Panc1 (cell line): ENCODE measurements around the gene MYBBP1A. TPM values are rescaled to one million over a fixed set of nuclear protein-coding genes. Genes with fewer than 3 reads are reported as not detected.

Experiments
- ATAC-seq: fragments of 200-7000 bp; cut with Tn5 transposase; 2 replicates; pipeline ENCODE4 v1.9.1; 2020; ENCODE audit warnings: mild to moderate bottlenecking, moderate library complexity
- BruUV-seq: library from RNA; stranded (reverse); fragments of 400-500 nt; replicated peaks from 2 replicates; lab custom pipeline; 2021; lab: Mats Ljungman, UMichigan
- CTCF ChIA-PET: fragments of 300-600 bp; sonication (Branson Sonifier 250); formaldehyde crosslinking; loops from one replicate; lab custom pipeline; 2022; ENCODE audit warnings: antibody characterized with exemption; lab: Charles Lee
- POLR2A ChIA-PET: fragments of 300-600 bp; sonication (Branson Sonifier 250); formaldehyde crosslinking; loops from one replicate; lab custom pipeline; 2022; ENCODE audit warnings: antibody characterized with exemption; lab: Charles Lee
- DNase-seq: peaks from one replicate; pipeline ENCODE4 v3.0.0-alpha.2; 2010; ENCODE audit warnings: low read depth, low spot score
- H3K27ac ChIP-seq: 2 replicates; pipeline ENCODE4 v1.5.1; 2011; ENCODE audit warnings: mild to moderate bottlenecking, low read length, inconsistent platforms
- H3K27me3 ChIP-seq: fragments of 200-500 bp; sonication (Bioruptor generic); 2 replicates; pipeline ENCODE4 v1.6.0; 2014; ENCODE audit warnings: low read length, inconsistent platforms; ENCODE audit not compliant: control insufficient read depth, insufficient read depth
- H3K36me3 ChIP-seq: fragments of 200-500 bp; sonication (Bioruptor generic); 2 replicates; pipeline ENCODE4 v1.5.1; 2014; ENCODE audit warnings: inconsistent platforms, mild to moderate bottlenecking, low read length, moderate library complexity; ENCODE audit not compliant: control insufficient read depth, insufficient read depth
- H3K4me1 ChIP-seq: 2 replicates; pipeline ENCODE4 v1.5.1; 2011; ENCODE audit warnings: inconsistent platforms, mild to moderate bottlenecking, low read length, moderate library complexity; ENCODE audit not compliant: control insufficient read depth, insufficient read depth
- H3K4me3 ChIP-seq, 2 experiments: 2 replicates each; pipeline ENCODE4 v1.5.1; 2011 to 2012; ENCODE audit warnings: low read depth in 2 of 2, low read length in 2 of 2, mild to moderate bottlenecking in 2 of 2, inconsistent platforms in 1 of 2, moderate library complexity in 1 of 2
- H3K9me3 ChIP-seq: fragments of 200-500 bp; sonication (Bioruptor generic); 2 replicates; pipeline ENCODE4 v1.5.1; 2014; ENCODE audit warnings: low read depth, mild to moderate bottlenecking, inconsistent platforms, low read length, moderate library complexity; ENCODE audit not compliant: control insufficient read depth, insufficient read depth
- POLR2AphosphoS5 ChIP-seq: IDR thresholded peaks from 2 replicates; pipeline ENCODE4 v1.6.1; 2012; ENCODE audit warnings: mild to moderate bottlenecking, low read depth, low read length, moderate library complexity
- SIN3A ChIP-seq: IDR thresholded peaks from 2 replicates; pipeline ENCODE4 v1.6.1; 2012; ENCODE audit warnings: low read depth, mild to moderate bottlenecking, low read length, moderate library complexity, borderline replicate concordance; ENCODE audit not compliant: insufficient read depth
- TCF7L2 ChIP-seq: IDR thresholded peaks from 2 replicates; pipeline ENCODE4 v1.6.1; 2011; ENCODE audit warnings: mild to moderate bottlenecking, low read depth, low read length, inconsistent platforms
- in situ Hi-C: cut with HindIII; loops from 2 replicates; pipeline ENCODE4 v1.10.0; 2016; ENCODE audit warnings: low sequenced_read_pairs, low pct_unique_long_range_greater_than_20kb
- intact Hi-C: fragments of 100-400 bp; cut with micrococcal nuclease; formaldehyde crosslinking; loops from one replicate; pipeline ENCODE4 v1.10.0; 2022; ENCODE audit not compliant: unreplicated experiment
- total RNA-seq: library from RNA; stranded (reverse); gene quantifications from one replicate; pipeline ENCODE4 v1.2.1, GENCODE V29; 2021; ENCODE audit not compliant: unreplicated experiment
- TF ChIP-seq, protein P1 (sequence below), 2 experiments: IDR thresholded peaks; 2 replicates each; pipeline ENCODE4 v1.6.1; 2011 to 2012; ENCODE audit warnings: low read depth in 2 of 2, control low read depth in 1 of 2, low read length in 1 of 2, mild to moderate bottlenecking in 1 of 2, moderate library complexity in 1 of 2; ENCODE audit not compliant: insufficient read depth in 1 of 2
- TF ChIP-seq, protein P2 (sequence below): fragments of 450-650 bp; IDR thresholded peaks from 2 replicates; pipeline ENCODE4 v1.5.1; 2017; ENCODE audit warnings: mild to moderate bottlenecking

Gene MYBBP1A
- total RNA-seq, 1 experiment from 2014 or later, result 95.6 TPM

DNA sequence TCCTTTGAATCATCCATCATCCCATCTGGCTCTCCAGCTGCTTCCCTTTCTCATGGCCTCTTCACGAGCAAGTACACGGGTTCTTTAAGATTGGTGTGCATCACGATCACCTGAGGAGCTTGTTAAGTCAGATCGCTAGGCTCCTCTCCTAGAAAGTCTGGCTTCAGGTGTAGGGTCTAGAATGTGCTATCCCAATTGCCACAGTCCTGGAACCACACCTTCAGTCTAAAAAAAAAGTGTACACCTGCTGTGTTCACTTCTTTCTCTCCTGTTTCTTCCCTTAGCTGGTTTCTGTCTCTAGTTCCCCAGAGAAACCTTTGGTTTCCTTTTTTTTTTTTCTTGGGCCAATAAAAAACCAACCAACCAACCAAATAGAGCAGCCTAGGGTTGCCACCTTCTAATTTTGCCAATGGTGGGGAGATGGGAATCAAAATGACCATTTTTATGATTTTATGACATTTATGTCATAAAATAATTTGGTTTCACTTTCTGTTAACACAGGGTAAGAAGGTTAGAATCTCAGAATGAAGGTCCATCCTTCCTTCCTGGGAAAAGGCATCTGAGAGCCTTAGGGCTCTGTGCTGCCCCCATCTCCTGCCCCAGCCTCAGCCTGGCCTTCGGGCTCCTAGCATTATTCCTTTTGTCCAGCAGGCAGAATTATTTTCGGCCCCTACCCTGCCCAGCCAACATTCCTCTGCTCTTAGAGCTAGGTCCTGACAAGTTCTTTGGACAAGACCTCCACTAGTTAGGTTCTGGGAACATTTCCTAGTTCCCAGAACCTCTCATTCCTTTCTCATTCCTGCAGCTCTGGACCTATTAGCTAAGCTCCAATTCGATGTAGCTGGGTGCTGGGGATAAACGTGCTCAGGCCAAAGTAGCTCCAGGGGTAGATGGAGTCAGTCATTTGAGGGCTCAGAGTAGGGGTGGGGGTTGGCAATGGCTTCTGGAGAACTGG lies 7.1 kb upstream of the MYBBP1A start:
- Histone ChIP-seq H3K27me3 (no peaks in the 10 kb centered on the region), H3K27ac (no peak overlapping the region), H3K36me3 (no peaks in the 10 kb centered on the region), H3K9me3 (no peaks in the 10 kb centered on the region), H3K4me3 (no peak overlapping the region), H3K4me1 (no peaks in the 10 kb centered on the region)
- intact Hi-C loops, result no loop called here
- TF ChIP-seq, protein P1, sequence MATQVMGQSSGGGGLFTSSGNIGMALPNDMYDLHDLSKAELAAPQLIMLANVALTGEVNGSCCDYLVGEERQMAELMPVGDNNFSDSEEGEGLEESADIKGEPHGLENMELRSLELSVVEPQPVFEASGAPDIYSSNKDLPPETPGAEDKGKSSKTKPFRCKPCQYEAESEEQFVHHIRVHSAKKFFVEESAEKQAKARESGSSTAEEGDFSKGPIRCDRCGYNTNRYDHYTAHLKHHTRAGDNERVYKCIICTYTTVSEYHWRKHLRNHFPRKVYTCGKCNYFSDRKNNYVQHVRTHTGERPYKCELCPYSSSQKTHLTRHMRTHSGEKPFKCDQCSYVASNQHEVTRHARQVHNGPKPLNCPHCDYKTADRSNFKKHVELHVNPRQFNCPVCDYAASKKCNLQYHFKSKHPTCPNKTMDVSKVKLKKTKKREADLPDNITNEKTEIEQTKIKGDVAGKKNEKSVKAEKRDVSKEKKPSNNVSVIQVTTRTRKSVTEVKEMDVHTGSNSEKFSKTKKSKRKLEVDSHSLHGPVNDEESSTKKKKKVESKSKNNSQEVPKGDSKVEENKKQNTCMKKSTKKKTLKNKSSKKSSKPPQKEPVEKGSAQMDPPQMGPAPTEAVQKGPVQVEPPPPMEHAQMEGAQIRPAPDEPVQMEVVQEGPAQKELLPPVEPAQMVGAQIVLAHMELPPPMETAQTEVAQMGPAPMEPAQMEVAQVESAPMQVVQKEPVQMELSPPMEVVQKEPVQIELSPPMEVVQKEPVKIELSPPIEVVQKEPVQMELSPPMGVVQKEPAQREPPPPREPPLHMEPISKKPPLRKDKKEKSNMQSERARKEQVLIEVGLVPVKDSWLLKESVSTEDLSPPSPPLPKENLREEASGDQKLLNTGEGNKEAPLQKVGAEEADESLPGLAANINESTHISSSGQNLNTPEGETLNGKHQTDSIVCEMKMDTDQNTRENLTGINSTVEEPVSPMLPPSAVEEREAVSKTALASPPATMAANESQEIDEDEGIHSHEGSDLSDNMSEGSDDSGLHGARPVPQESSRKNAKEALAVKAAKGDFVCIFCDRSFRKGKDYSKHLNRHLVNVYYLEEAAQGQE (IDR thresholded peaks at IDR 0.05; ENCODE audit: insufficient read depth in 1 of 2, low read depth in 2 of 2, low read length in 1 of 2), result no peak
- TF ChIP-seq SIN3A (no peak), POLR2AphosphoS5 (no peak), TCF7L2 (no peak)
- TF ChIP-seq, protein P2, sequence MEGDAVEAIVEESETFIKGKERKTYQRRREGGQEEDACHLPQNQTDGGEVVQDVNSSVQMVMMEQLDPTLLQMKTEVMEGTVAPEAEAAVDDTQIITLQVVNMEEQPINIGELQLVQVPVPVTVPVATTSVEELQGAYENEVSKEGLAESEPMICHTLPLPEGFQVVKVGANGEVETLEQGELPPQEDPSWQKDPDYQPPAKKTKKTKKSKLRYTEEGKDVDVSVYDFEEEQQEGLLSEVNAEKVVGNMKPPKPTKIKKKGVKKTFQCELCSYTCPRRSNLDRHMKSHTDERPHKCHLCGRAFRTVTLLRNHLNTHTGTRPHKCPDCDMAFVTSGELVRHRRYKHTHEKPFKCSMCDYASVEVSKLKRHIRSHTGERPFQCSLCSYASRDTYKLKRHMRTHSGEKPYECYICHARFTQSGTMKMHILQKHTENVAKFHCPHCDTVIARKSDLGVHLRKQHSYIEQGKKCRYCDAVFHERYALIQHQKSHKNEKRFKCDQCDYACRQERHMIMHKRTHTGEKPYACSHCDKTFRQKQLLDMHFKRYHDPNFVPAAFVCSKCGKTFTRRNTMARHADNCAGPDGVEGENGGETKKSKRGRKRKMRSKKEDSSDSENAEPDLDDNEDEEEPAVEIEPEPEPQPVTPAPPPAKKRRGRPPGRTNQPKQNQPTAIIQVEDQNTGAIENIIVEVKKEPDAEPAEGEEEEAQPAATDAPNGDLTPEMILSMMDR, result no peak
- ATAC-seq (no peak), DNase-seq (no peak)
- no TSS peak for BruUV-seq
- ChIA-PET CTCF (interaction anchor here (0.6 kb wide), 1 partner anchor 64 kb away, joined by 3 read pairs; no protein-coding TSS in a partner anchor), POLR2A (no interaction called here)
- in situ Hi-C loops, result no loop called here

GRCh38 chr17:4560837-4561256 lies 5.7 kb upstream of the MYBBP1A start:
- Histone ChIP-seq H3K9me3 (no peaks in the 10 kb centered on the region), H3K4me3 (no peak overlapping the region), H3K4me1 (peaks cover 4% of the 10 kb centered on the region), H3K36me3 (no peaks in the 10 kb centered on the region), H3K27me3 (no peaks in the 10 kb centered on the region), H3K27ac (no peak overlapping the region)
- intact Hi-C loops (no loop called here), in situ Hi-C loops (no loop called here)
- ChIA-PET POLR2A (no interaction called here), CTCF (no interaction called here)
- DNase-seq, result no peak
- no TSS peak for BruUV-seq
- TF ChIP-seq, protein P1 (IDR thresholded peaks at IDR 0.05; ENCODE audit: insufficient read depth in 1 of 2, low read depth in 2 of 2, low read length in 1 of 2), result no peak
- no peak for TF ChIP-seq TCF7L2
- no peak for TF ChIP-seq SIN3A
- TF ChIP-seq, protein P2, result no peak; the same call in 1 of the 2 replicates
- no peak for TF ChIP-seq POLR2AphosphoS5
- ATAC-seq, result no peak
